Lower lobe of right lung (tissue), 2 donors: Measurements from ENCODE around the gene SORL1. TPM values are rescaled to one million over a fixed set of nuclear protein-coding genes. Genes with fewer than 3 reads are reported as not detected.

Source experiments
- ATAC-seq, 2 donors: fragments of 200-7000 bp; cut with Tn5 transposase; one replicate each; pipeline ENCODE4 v1.9.1; 2020 to 2022; ENCODE audit warnings: mild to moderate bottlenecking in 2 of 2, moderate library complexity in 2 of 2
- DNase-seq: peaks from one replicate; pipeline ENCODE4 v3.0.0-alpha.2; 2020
- H3K27ac ChIP-seq: fragments of 200-600 bp; one replicate; pipeline ENCODE4 v1.8.0; 2022
- H3K27me3 ChIP-seq: fragments of 200-600 bp; one replicate; pipeline ENCODE4 v1.8.0; 2022; ENCODE audit warnings: low read depth
- H3K36me3 ChIP-seq: fragments of 200-600 bp; one replicate; pipeline ENCODE4 v1.8.0; 2022; ENCODE audit warnings: mild to moderate bottlenecking
- H3K4me1 ChIP-seq: fragments of 200-600 bp; one replicate; pipeline ENCODE4 v1.8.0; 2022
- H3K4me3 ChIP-seq: fragments of 200-600 bp; one replicate; pipeline ENCODE4 v1.8.0; 2022; ENCODE audit warnings: mild to moderate bottlenecking
- H3K9me3 ChIP-seq: fragments of 200-600 bp; one replicate; pipeline ENCODE4 v1.8.0; 2022
- intact Hi-C: fragments of 100-400 bp; cut with DNase I; formaldehyde crosslinking; loops from one replicate; pipeline ENCODE4 v1.11.0; 2022
- total RNA-seq: library from RNA; stranded (reverse); fragmentation: NEBNext Ultra II Directional; extraction: Animal tissue kit (Norgen Biotek cat#: 25700); gene quantifications from one replicate; pipeline ENCODE4 v1.2.1, GENCODE V29; 2021
- TF ChIP-seq, protein P1 (sequence below): fragments of 200-600 bp; IDR thresholded peaks from one replicate; pipeline ENCODE4 v1.8.0; 2022; ENCODE audit warnings: antibody characterized with exemption, mild to moderate bottlenecking
- donor health status: DM: no; HTN: yes; CAD: no; lungs with severe emphysema.

The SORL1 gene
- total RNA-seq, 1 donor from 2014 or later: 74.0 TPM

DNA sequence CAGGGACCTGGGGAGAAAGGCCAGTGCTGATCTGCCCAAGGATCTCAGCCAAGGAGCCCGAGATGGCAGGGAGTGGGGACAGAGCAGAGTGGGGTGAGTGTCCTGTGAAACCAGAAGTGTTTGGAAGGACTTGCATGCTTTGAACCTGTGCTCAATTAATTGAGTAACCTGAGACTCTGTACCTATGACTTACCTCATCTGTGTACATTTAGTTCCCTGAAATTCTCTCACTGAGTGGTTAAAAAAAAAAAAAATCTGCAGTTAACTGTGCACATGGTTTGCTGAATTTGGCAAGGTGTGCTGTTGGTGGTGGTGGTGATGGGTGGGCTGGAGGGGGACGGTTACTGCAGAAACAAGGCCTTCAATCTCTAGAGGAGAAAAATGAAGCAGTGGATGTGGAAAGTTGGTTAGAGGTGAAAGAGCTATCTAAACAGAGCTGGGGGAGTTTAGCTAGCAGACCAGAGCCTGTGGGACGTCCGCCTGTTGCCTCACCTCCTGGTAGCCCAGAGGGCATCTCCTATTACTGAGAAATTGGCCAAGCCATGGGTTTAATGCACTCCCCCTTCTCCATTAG is 8.9 kb downstream of the SORL1 start:
- TF ChIP-seq, protein P1, sequence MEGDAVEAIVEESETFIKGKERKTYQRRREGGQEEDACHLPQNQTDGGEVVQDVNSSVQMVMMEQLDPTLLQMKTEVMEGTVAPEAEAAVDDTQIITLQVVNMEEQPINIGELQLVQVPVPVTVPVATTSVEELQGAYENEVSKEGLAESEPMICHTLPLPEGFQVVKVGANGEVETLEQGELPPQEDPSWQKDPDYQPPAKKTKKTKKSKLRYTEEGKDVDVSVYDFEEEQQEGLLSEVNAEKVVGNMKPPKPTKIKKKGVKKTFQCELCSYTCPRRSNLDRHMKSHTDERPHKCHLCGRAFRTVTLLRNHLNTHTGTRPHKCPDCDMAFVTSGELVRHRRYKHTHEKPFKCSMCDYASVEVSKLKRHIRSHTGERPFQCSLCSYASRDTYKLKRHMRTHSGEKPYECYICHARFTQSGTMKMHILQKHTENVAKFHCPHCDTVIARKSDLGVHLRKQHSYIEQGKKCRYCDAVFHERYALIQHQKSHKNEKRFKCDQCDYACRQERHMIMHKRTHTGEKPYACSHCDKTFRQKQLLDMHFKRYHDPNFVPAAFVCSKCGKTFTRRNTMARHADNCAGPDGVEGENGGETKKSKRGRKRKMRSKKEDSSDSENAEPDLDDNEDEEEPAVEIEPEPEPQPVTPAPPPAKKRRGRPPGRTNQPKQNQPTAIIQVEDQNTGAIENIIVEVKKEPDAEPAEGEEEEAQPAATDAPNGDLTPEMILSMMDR: no peak
- Histone ChIP-seq H3K9me3 (no peaks in the 10 kb centered on the region), H3K27ac (no peak overlapping the region), H3K4me1 (peaks cover 16% of the 10 kb centered on the region), H3K36me3 (no peaks in the 10 kb centered on the region), H3K4me3 (no peak overlapping the region), H3K27me3 (no peaks in the 10 kb centered on the region)
- DNase-seq: no peak
- peak; percentile 61 to 71 for ATAC-seq
- intact Hi-C loops: no loop called here

GRCh38 chr11:121461843-121462242 is 9.7 kb downstream of the SORL1 start:
- H3K27ac ChIP-seq: no peak overlapping the region
- DNase-seq (no peak), ATAC-seq (no peak)
- no peaks in the 10 kb centered on the region for H3K36me3 ChIP-seq
- H3K9me3 ChIP-seq: no peaks in the 10 kb centered on the region
- H3K4me1 ChIP-seq: peaks cover 24% of the 10 kb centered on the region
- H3K4me3 ChIP-seq: no peak overlapping the region
- H3K27me3 ChIP-seq: no peaks in the 10 kb centered on the region
- intact Hi-C loops: no loop called here
- TF ChIP-seq, protein P1: no peak

DNA sequence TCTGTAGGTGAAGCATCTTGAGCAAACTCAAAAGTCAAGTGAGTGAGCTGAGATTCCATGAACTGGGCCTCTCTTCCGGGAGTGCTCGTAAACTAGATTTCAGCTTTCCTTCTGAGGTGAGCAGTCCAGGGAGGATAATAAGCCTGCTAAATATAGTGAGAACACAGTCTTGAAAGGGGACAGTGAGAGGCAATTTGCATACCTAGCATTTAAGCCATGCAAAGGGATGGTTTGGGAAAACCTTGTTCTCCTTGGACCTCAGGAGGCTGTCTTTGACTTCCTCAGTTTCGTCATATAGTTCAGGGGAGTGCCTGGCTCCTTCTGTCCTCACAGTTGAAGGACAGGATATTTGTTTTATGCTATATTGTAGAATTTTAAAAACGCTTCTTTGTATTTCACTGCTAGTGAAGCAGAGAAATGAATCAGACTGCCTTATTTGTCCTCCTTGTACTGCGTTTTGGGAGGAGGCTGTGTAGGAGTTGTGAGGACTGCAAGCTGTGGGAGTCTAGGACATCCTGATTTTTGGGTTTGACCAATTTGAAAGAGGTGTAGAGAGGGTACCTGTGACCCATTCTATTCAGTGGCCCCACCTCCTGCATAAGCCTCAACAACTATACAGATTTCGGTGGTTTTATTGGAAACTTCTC is 11.7 kb downstream of the SORL1 start:
- H3K4me3 ChIP-seq: no peak overlapping the region
- intact Hi-C loops: no loop called here
- no peaks in the 10 kb centered on the region for H3K27me3 ChIP-seq
- ATAC-seq (no peak), DNase-seq (no peak)
- no peaks in the 10 kb centered on the region for H3K9me3 ChIP-seq
- no peaks in the 10 kb centered on the region for H3K36me3 ChIP-seq
- TF ChIP-seq, protein P1: no peak
- no peak overlapping the region for H3K27ac ChIP-seq
- peaks cover 41% of the 10 kb centered on the region for H3K4me1 ChIP-seq

DNA sequence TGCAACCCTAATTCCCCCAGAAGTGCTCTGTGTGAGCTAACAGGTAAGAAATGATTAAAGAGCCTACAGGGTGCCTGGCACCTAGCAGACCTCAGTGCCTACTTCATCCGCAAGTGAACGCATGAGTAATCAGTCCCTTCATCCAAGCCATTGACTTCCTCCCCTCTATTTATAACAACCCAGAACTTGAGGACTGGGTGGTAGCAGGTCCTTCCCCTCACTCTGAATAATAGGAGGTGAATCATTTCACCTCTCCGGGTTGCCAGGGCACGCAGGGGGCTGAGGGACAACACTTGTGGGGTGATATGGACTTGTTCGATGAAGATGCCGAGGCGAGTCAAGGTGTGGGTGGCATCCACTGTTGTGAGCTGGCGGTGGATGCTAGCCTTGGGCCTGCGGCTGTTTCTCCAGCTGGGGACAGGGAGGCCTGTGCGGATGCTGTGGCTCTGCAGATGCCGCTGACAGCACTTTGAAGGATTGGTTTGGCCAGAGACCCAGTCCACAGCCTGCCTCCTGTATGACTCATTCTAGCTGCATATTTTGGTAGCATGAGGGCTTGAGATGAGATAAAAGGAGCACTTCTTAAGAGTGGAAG is 12.3 kb downstream of the SORL1 start:
- intact Hi-C loops: no loop called here
- H3K9me3 ChIP-seq: no peaks in the 10 kb centered on the region
- ATAC-seq (peak; percentile 70 to 74), DNase-seq (no peak)
- H3K4me1 ChIP-seq: peaks cover 41% of the 10 kb centered on the region
- H3K27me3 ChIP-seq: no peaks in the 10 kb centered on the region
- H3K36me3 ChIP-seq: no peaks in the 10 kb centered on the region
- H3K27ac ChIP-seq: no peak overlapping the region
- no peak overlapping the region for H3K4me3 ChIP-seq
- TF ChIP-seq, protein P1: no peak

DNA sequence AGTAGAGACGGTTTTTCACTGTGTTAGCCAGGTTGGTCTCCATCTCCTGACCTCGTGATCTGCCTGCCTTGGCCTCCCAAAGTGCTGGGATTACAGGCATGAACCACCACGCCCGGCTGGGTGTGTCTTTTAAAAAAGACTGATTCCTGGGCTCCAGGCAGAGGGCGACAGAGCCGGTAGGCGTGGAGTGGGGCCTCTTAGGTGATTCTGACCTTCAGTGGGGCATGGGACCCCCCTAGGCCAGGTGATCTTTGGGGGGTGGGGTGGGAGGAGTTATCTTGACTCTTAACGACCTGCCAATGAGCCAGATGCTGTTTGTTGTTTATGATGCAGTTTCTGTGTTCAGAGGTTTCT is 13.6 kb downstream of the SORL1 start:
- ATAC-seq (no peak), DNase-seq (no peak)
- TF ChIP-seq, protein P1: no peak
- intact Hi-C loops: no loop called here
- no peak overlapping the region for H3K27ac ChIP-seq
- peaks cover 41% of the 10 kb centered on the region for H3K4me1 ChIP-seq
- H3K27me3 ChIP-seq: no peaks in the 10 kb centered on the region
- H3K36me3 ChIP-seq: peaks cover 7% of the 10 kb centered on the region
- no peaks in the 10 kb centered on the region for H3K9me3 ChIP-seq
- no peak overlapping the region for H3K4me3 ChIP-seq
